A549 (cell line): ENCODE results near the gene PITPNM1. TPM values are rescaled to one million over a fixed set of nuclear protein-coding genes. Genes with fewer than 3 reads are reported as not detected.

Experiments
- ATAC-seq, 2 experiments: fragments of 200-7000 bp in 1 of 2; fragments of >200 bp in 1 of 2; cut with Nextera tagmentation in 1 of 2; cut with Tn5 transposase in 1 of 2; 3 replicates each; pipeline versions ENCODE4 v1.8.0 to v1.9.1; 2018 to 2020; ENCODE audit warnings: mild to moderate bottlenecking in 1 of 2, moderate library complexity in 1 of 2
- CTCF ChIA-PET: fragments of 300-600 bp; sonication (Branson Sonifier 250); formaldehyde crosslinking; extraction: SDS; loops from one replicate; lab custom pipeline; 2021; ENCODE audit warnings: antibody characterized with exemption, inconsistent platforms; lab: Yijun Ruan, JAX
- POLR2A ChIA-PET: fragments of 350-600 bp; formaldehyde crosslinking; extraction: SDS; loops from one replicate; lab custom pipeline; 2021; ENCODE audit warnings: antibody characterized with exemption, inconsistent platforms; lab: Yijun Ruan, JAX
- DNase-seq, 2 experiments: peaks; one replicate each; pipeline versions ENCODE4 v3.0.0 to v3.0.0-alpha.2; 2011 to 2016; ENCODE audit warnings: low read depth in 1 of 2, low spot score in 1 of 2
- FAIRE-seq: peaks from 2 replicates; lab custom pipeline; 2011; peaks lifted over from hg19 to GRCh38; lab: Jason Lieb, UNC
- H3K27ac ChIP-seq, 2 experiments: fragments of >200 bp; sonication (Bioruptor Twin); formaldehyde crosslinking; 3 replicates each; pipeline ENCODE4 v1.5.1; 2016 to 2017
- H3K4me1 ChIP-seq: fragments of >200 bp; sonication (Bioruptor Twin); formaldehyde crosslinking; 3 replicates; pipeline ENCODE4 v1.6.1; 2016
- H3K4me2 ChIP-seq: fragments of >200 bp; sonication (Bioruptor Twin); formaldehyde crosslinking; 3 replicates; pipeline ENCODE4 v1.6.1; 2016
- H3K4me3 ChIP-seq: fragments of >200 bp; sonication (Bioruptor Twin); formaldehyde crosslinking; 3 replicates; pipeline ENCODE4 v1.5.1; 2016
- H3K9me3 ChIP-seq: fragments of >200 bp; sonication (Bioruptor Twin); formaldehyde crosslinking; 3 replicates; pipeline ENCODE4 v1.6.1; 2016
- CBX8 ChIP-seq: fragments of 200-600 bp; sonication (generic); IDR thresholded peaks from 2 replicates; pipeline ENCODE4 v1.6.1; 2016
- EHMT2 ChIP-seq: fragments of 200-600 bp; sonication (generic); IDR thresholded peaks from 2 replicates; pipeline ENCODE4 v1.6.1; 2016; ENCODE audit warnings: antibody characterized with exemption, low read depth, mild to moderate bottlenecking, moderate library complexity
- FOSL2 ChIP-seq, 2 experiments: fragments of 450-650 bp in 1 of 2; fragments of >200 bp in 1 of 2; sonication (Bioruptor Twin) in 1 of 2; formaldehyde crosslinking; IDR thresholded peaks; 2 replicates each; pipeline versions ENCODE4 v1.5.0 to v1.6.1; 2016 to 2020; ENCODE audit warnings: mild to moderate bottlenecking in 1 of 2, moderate library complexity in 1 of 2
- FOXS1 ChIP-seq: fragments of 250-450 bp; sonication (Bioruptor Pico); IDR thresholded peaks from 2 replicates; pipeline ENCODE4 v1.5.0; 2020; ENCODE audit warnings: mild to moderate bottlenecking, moderate library complexity
- GATA3 ChIP-seq: IDR thresholded peaks from 2 replicates; pipeline ENCODE4 v1.6.1; 2012; ENCODE audit warnings: borderline replicate concordance
- HOXB13 ChIP-seq: fragments of 250-450 bp; sonication (Bioruptor Pico); IDR thresholded peaks from 2 replicates; pipeline ENCODE4 v1.5.0; 2020; ENCODE audit warnings: low read depth, mild to moderate bottlenecking, moderate library complexity
- JUNB ChIP-seq: fragments of >200 bp; sonication (Bioruptor Twin); formaldehyde crosslinking; IDR thresholded peaks from 2 replicates; pipeline ENCODE4 v1.6.1; 2016
- KDM1A ChIP-seq: fragments of 200-600 bp; sonication (generic); IDR thresholded peaks from 2 replicates; pipeline ENCODE4 v1.6.1; 2016; ENCODE audit warnings: low read depth, mild to moderate bottlenecking
- KDM5A ChIP-seq: fragments of 200-600 bp; sonication (generic); IDR thresholded peaks from 2 replicates; pipeline ENCODE4 v1.6.1; 2016; ENCODE audit warnings: antibody characterized with exemption, mild to moderate bottlenecking
- MAFK ChIP-seq: fragments of 450-650 bp; IDR thresholded peaks from 2 replicates; pipeline ENCODE4 v1.6.1; 2014; ENCODE audit not compliant: partially characterized antibody
- MAZ ChIP-seq: fragments of 150-350 bp; IDR thresholded peaks from 2 replicates; pipeline ENCODE4 v1.6.1; 2014; ENCODE audit warnings: antibody characterized with exemption, low read depth, low read length, borderline replicate concordance
- NFE2L2 ChIP-seq: fragments of 150-350 bp; conservative IDR thresholded peaks from 2 replicates; pipeline ENCODE4 v1.6.1; 2014; ENCODE audit warnings: low read length
- NPAS2 ChIP-seq: fragments of 250-450 bp; sonication (Bioruptor Pico); IDR thresholded peaks from 2 replicates; pipeline ENCODE4 v1.8.0; 2022; ENCODE audit warnings: mild to moderate bottlenecking, moderate library complexity, borderline replicate concordance
- PHF8 ChIP-seq: fragments of 200-600 bp; sonication (generic); IDR thresholded peaks from 2 replicates; pipeline ENCODE4 v1.6.1; 2016; ENCODE audit warnings: low read depth, mild to moderate bottlenecking, antibody characterized with exemption, moderate library complexity, borderline replicate concordance
- POLR2A ChIP-seq: IDR thresholded peaks from 2 replicates; pipeline ENCODE4 v1.6.1; 2012; ENCODE audit warnings: mild to moderate bottlenecking, low read length
- RFX5 ChIP-seq: fragments of 450-650 bp; IDR thresholded peaks from 2 replicates; pipeline ENCODE4 v1.7.1; 2014; ENCODE audit warnings: antibody characterized with exemption, mild to moderate bottlenecking, moderate library complexity
- RNF2 ChIP-seq: fragments of 200-600 bp; sonication (generic); IDR thresholded peaks from 2 replicates; pipeline ENCODE4 v1.6.1; 2016; ENCODE audit warnings: low read depth, mild to moderate bottlenecking, antibody characterized with exemption, moderate library complexity, borderline replicate concordance
- SMC3 ChIP-seq: fragments of >200 bp; sonication (Bioruptor Twin); formaldehyde crosslinking; IDR thresholded peaks from 3 replicates; pipeline ENCODE4 v1.6.1; 2018; ENCODE audit warnings: inconsistent platforms
- TP53 ChIP-seq: fragments of 250-450 bp; sonication (Bioruptor Pico); IDR thresholded peaks from 2 replicates; pipeline ENCODE4 v1.5.0; 2021; ENCODE audit warnings: mild to moderate bottlenecking, moderate library complexity
- ZFP36 ChIP-seq: fragments of 450-650 bp; IDR thresholded peaks from 2 replicates; pipeline ENCODE4 v1.6.1; 2014; ENCODE audit warnings: borderline replicate concordance; ENCODE audit not compliant: partially characterized antibody
- ZSCAN20 ChIP-seq: fragments of 250-450 bp; sonication (Bioruptor Pico); IDR thresholded peaks from 2 replicates; pipeline ENCODE4 v1.8.0; 2022; ENCODE audit warnings: mild to moderate bottlenecking, moderate library complexity
- WGBS: methylation state at CpG from one replicate; pipeline ENCODE4 v1.1.6; 2017; ENCODE audit errors: missing lambda C conversion rate; 5-methylcytosine and 5-hydroxymethylcytosine counted together
- polyA plus RNA-seq, 4 experiments: library from polyadenylated mRNA; depleted of rRNA in 3 of 4; stranded (reverse); fragments of >200 nt; fragmentation: RNase III in 1 of 4; extraction: RNeasy Plus Mini Kit Qiagen cat#74134 plus additional on column Dnase treatment in 1 of 4; gene quantifications; 2 replicates in 3 of 4; 3 replicates in 1 of 4; pipeline ENCODE4 v1.2.3, GENCODE V29; 2011 to 2017
- TF ChIP-seq, protein P1 (sequence below): fragments of 200-600 bp; sonication (generic); IDR thresholded peaks from 2 replicates; pipeline ENCODE4 v1.6.1; 2016; ENCODE audit warnings: antibody characterized with exemption, mild to moderate bottlenecking, moderate library complexity
- TF ChIP-seq, protein P2 (sequence below): fragments of 250-450 bp; sonication (Bioruptor Pico); IDR thresholded peaks from 2 replicates; pipeline ENCODE4 v1.5.0; 2021; ENCODE audit warnings: mild to moderate bottlenecking, moderate library complexity, borderline replicate concordance
- TF ChIP-seq, protein P3 (sequence below): IDR thresholded peaks from 2 replicates; pipeline ENCODE4 v1.6.1; 2012
- TF ChIP-seq, protein P4 (sequence below): IDR thresholded peaks from 2 replicates; pipeline ENCODE4 v1.6.1; 2012; ENCODE audit warnings: low read depth, borderline replicate concordance

Gene PITPNM1
- polyA plus RNA-seq, 2 of the 4 experiments (the other 2 are of a cell fraction): 14.2 to 42.0 TPM

DNA sequence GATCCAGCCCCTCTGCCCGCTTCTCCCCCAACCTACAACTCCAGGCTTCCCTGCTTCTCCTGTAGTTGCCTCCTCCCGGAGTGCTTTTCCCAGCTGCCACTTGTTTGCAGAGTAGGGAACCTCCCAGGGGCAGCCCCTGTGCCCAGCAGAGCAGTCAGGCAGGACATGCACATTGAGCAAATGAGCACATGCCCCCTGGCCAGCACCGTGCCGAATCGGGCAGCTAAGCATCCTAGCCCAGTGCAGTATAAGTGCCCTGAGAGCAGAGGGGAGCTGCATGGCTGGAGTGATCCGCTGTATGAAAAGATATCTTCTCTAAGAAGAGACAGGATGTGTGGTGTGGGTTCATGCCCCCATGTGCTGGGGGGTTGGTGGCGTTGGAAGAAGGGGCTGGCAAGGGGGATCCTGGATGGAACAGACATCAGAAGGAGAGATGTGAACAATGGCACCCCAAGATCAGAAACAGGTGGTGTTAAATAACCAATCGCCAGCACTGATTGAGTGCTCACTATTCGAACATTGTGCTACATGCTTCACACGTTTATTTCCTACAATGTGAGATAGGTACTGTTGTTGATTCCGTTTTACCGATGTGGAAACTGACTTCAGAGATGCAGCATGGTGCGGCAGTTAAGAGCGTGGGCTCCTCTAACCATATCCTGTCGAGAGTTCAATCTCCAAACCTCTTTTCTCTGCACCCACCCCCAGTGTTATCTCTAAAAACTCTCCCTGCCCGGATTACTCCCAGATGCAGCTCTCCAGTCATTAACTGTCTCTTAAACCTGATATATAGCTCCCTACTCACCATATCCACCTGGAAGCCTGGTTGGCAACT lies 21.1 kb downstream of the PITPNM1 start:
- no peak for FAIRE-seq
- no peak for TF ChIP-seq ZFP36
- TF ChIP-seq, protein P1, sequence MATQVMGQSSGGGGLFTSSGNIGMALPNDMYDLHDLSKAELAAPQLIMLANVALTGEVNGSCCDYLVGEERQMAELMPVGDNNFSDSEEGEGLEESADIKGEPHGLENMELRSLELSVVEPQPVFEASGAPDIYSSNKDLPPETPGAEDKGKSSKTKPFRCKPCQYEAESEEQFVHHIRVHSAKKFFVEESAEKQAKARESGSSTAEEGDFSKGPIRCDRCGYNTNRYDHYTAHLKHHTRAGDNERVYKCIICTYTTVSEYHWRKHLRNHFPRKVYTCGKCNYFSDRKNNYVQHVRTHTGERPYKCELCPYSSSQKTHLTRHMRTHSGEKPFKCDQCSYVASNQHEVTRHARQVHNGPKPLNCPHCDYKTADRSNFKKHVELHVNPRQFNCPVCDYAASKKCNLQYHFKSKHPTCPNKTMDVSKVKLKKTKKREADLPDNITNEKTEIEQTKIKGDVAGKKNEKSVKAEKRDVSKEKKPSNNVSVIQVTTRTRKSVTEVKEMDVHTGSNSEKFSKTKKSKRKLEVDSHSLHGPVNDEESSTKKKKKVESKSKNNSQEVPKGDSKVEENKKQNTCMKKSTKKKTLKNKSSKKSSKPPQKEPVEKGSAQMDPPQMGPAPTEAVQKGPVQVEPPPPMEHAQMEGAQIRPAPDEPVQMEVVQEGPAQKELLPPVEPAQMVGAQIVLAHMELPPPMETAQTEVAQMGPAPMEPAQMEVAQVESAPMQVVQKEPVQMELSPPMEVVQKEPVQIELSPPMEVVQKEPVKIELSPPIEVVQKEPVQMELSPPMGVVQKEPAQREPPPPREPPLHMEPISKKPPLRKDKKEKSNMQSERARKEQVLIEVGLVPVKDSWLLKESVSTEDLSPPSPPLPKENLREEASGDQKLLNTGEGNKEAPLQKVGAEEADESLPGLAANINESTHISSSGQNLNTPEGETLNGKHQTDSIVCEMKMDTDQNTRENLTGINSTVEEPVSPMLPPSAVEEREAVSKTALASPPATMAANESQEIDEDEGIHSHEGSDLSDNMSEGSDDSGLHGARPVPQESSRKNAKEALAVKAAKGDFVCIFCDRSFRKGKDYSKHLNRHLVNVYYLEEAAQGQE: no peak
- TF ChIP-seq, protein P2, sequence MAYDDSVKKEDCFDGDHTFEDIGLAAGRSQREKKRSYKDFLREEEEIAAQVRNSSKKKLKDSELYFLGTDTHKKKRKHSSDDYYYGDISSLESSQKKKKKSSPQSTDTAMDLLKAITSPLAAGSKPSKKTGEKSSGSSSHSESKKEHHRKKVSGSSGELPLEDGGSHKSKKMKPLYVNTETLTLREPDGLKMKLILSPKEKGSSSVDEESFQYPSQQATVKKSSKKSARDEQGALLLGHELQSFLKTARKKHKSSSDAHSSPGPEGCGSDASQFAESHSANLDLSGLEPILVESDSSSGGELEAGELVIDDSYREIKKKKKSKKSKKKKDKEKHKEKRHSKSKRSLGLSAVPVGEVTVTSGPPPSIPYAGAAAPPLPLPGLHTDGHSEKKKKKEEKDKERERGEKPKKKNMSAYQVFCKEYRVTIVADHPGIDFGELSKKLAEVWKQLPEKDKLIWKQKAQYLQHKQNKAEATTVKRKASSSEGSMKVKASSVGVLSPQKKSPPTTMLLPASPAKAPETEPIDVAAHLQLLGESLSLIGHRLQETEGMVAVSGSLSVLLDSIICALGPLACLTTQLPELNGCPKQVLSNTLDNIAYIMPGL (CRISPR knock-in tag): no peak
- no peak for TF ChIP-seq PHF8
- TF ChIP-seq RNF2: no peak
- no peak for TF ChIP-seq NPAS2
- TF ChIP-seq NFE2L2: no peak
- TF ChIP-seq ZSCAN20 (CRISPR knock-in tag): no peak
- no peak for TF ChIP-seq JUNB
- no peak for TF ChIP-seq HOXB13
- no peak for TF ChIP-seq KDM5A
- no peak for DNase-seq
- H3K27ac ChIP-seq: peak overlapping the region in 1 of 2 experiments; percentile 88; a peak in 2 of 6 replicates
- H3K4me2 ChIP-seq: peak overlapping the region; percentile 97
- peaks cover 11% of the 10 kb centered on the region; the same call in 2 of the 3 replicates for H3K4me1 ChIP-seq
- ChIA-PET CTCF (interaction anchor here (1.3 kb wide), 1 partner anchor 10 kb away, joined by 4 read pairs; no protein-coding TSS in a partner anchor), POLR2A (interaction anchor here (1.3 kb wide), 1 partner anchor 17 kb away, joined by 3 read pairs; no protein-coding TSS in a partner anchor)
- ATAC-seq: no peak
- H3K9me3 ChIP-seq: no peaks in the 10 kb centered on the region
- no peak overlapping the region for H3K4me3 ChIP-seq
- 87% methylated on average over 16 of the region's 16 CpGs for WGBS

DNA sequence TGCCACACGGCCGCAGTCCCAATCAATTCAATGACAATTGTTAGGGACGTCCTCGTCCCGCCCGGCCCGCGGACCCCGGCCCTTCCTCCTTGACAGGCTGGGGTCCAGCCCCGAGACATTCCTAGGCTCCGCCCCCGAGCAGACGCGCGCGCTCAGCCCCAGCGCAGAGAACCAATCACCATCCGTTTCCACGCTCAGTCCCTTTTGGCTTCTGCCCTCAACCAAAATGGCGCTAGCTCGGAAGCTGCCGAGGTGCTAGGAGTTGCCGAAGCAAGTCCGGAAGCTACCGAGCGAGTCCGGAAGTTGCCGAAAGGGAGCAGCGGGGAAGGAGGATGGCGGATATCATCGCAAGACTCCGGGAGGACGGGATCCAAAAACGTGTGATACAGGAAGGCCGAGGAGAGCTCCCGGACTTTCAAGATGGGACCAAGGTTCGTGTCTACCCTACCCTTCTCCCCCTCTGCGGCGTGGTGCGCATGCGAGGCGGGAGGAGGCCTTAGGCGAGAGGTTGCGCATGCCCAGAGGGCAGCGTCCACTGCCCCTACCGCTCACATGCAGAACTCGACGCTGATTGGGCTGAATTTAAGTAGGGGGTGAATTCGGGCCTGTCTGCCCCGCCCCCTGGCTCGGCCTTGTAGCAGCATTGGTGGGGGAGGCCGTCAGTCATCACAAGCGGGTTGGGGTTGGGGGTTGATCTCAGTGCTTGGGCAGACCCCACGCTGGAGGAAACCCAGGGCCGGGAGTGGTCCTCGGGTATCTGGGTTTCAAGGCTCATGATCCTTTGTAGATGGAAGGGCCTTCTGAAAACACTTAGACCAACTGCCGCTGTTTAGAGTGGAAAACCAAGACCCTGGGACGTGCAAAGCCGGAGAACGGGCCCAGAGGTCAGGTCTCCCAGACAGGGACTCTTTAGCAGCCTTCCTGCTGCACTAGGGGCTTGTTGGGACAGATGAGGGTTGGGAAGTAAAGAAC lies 22.1 kb downstream of the PITPNM1 start, which contains the start of gene AIP:
Gene AIP (plus strand): TSS at position 200 of the 972 bp plus-strand sequence. CDS start 133 bp downstream, at position 333.
- Histone ChIP-seq H3K4me1 (peaks cover 11% of the 10 kb centered on the region; the same call in 2 of the 3 replicates), H3K27ac (peak within 1 kb of the TSS; percentile 71 to 88), H3K9me3 (no peaks in the 10 kb centered on the region), H3K4me3 (peak within 1 kb of the TSS; percentile 55), H3K4me2 (peak within 1 kb of the TSS; percentile 97)
- POLR2A ChIA-PET: interaction anchor here (0.6 to 1.3 kb wide), 8 partner anchors 8 to 109 kb away, joined by 3 to 6 read pairs (median 4); partner anchors contain the start of genes CLCF1, PPP1CA and RPS6KB2
- ATAC-seq (peak; percentile 98 to 99), FAIRE-seq (no peak), DNase-seq (peak; percentile 98 to 99)
- CTCF ChIA-PET: interaction anchor here (0.7 to 1.8 kb wide), 3 partner anchors 10 to 138 kb away, joined by 3 to 4 read pairs (median 3); no protein-coding TSS in a partner anchor
- 15% methylated on average over 57 of the region's 60 CpGs for WGBS
- TF ChIP-seq MAFK: peak; percentile 23
- TF ChIP-seq SMC3: no peak
- TF ChIP-seq, protein P3, sequence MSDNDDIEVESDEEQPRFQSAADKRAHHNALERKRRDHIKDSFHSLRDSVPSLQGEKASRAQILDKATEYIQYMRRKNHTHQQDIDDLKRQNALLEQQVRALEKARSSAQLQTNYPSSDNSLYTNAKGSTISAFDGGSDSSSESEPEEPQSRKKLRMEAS: peak; percentile 100
- TF ChIP-seq, protein P4, sequence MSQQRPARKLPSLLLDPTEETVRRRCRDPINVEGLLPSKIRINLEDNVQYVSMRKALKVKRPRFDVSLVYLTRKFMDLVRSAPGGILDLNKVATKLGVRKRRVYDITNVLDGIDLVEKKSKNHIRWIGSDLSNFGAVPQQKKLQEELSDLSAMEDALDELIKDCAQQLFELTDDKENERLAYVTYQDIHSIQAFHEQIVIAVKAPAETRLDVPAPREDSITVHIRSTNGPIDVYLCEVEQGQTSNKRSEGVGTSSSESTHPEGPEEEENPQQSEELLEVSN: peak; percentile 100
- TF ChIP-seq NPAS2: 0 out of 2 replicates have a peak, but pooled peaks have one; percentile 18
- no peak for TF ChIP-seq FOSL2 (IDR thresholded peaks at IDR 0.05)
- TF ChIP-seq FOSL2 (CRISPR knock-in tag; IDR thresholded peaks at IDR 0.05): 0 out of 2 replicates have a peak, but pooled peaks have one; percentile 6
- TF ChIP-seq EHMT2: no peak
- TF ChIP-seq RNF2: peak; percentile 98
- no peak for TF ChIP-seq FOXS1 (CRISPR knock-in tag)
- no peak for TF ChIP-seq MAZ
- 0 out of 2 replicates have a peak, but pooled peaks have one; percentile 30 for TF ChIP-seq RFX5
- peak; percentile 54 for TF ChIP-seq PHF8
- no peak for TF ChIP-seq GATA3
- TF ChIP-seq TP53 (CRISPR knock-in tag): peak; percentile 29; the same call in 1 of the 2 replicates
- TF ChIP-seq CBX8: no peak
- TF ChIP-seq HOXB13: no peak
- no peak for TF ChIP-seq KDM1A
- TF ChIP-seq ZSCAN20 (CRISPR knock-in tag): peak; percentile 72; the same call in 1 of the 2 replicates
- TF ChIP-seq POLR2A: peak; percentile 33
